ENCODE measurements around the gene CCDC149. TPM values are rescaled to one million over a fixed set of nuclear protein-coding genes. Genes with fewer than 3 reads are reported as not detected.
A peak's percentile ranks its signal among the peaks of the same experiment; 100 is the strongest.

The CCDC149 gene
- total RNA-seq, 4 donors from 2014 or later: 21.9 to 38.7 (median 34.0) TPM

DNA sequence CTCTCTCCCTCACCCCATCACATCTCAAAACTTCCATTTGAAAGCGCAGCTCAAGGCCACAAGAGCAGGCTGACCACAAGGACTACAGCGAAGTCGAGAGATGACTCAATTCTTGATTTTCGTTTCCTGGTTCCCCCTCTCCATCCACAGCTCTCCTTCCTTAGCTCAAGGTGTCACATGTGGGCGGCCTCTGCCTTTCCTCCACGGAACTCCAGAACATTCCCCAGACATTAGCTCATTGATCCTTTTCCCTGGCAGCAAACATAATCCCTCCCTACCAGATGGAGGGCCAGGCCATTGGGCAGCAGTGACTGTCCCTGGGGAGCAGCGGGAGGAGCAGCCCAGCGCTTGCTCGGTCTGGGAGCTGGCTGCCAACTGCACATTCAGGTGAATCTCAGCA is 56.3 kb downstream of the CCDC149 start:
- no peaks in the 10 kb centered on the region for H3K9me3 ChIP-seq
- TF ChIP-seq POLR2AphosphoS5 (IDR thresholded peaks at IDR 0.05) (peak; percentile 54), EP300 (IDR thresholded peaks at IDR 0.05) (no peak)
- WGBS, 2 donors (ENCODE audit: low coverage in 1 of 2): 77 to 94% methylated on average over 3 to 7 of the region's 9 CpGs

GRCh38 chr4:24855741-24856140 is 57.1 kb downstream of the CCDC149 start:
- H3K9me3 ChIP-seq: no peaks in the 10 kb centered on the region
- H3K4me3 ChIP-seq: no peak overlapping the region
- H3K36me3 ChIP-seq: no peaks in the 10 kb centered on the region
- H3K27me3 ChIP-seq: no peaks in the 10 kb centered on the region
- peak overlapping the region in 3 of 4 donors; percentile 72 to 78 (median 77) for H3K27ac ChIP-seq
- ATAC-seq: no peak
- TF ChIP-seq, protein P1, sequence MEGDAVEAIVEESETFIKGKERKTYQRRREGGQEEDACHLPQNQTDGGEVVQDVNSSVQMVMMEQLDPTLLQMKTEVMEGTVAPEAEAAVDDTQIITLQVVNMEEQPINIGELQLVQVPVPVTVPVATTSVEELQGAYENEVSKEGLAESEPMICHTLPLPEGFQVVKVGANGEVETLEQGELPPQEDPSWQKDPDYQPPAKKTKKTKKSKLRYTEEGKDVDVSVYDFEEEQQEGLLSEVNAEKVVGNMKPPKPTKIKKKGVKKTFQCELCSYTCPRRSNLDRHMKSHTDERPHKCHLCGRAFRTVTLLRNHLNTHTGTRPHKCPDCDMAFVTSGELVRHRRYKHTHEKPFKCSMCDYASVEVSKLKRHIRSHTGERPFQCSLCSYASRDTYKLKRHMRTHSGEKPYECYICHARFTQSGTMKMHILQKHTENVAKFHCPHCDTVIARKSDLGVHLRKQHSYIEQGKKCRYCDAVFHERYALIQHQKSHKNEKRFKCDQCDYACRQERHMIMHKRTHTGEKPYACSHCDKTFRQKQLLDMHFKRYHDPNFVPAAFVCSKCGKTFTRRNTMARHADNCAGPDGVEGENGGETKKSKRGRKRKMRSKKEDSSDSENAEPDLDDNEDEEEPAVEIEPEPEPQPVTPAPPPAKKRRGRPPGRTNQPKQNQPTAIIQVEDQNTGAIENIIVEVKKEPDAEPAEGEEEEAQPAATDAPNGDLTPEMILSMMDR (IDR thresholded peaks at IDR 0.05): no peak
- TF ChIP-seq POLR2A (IDR thresholded peaks at IDR 0.05): no peak
- TF ChIP-seq EP300 (IDR thresholded peaks at IDR 0.05): no peak
- no peak for TF ChIP-seq POLR2AphosphoS5 (IDR thresholded peaks at IDR 0.05)
- 80 to 87% methylated on average over 1 to 2 of the region's 2 CpGs for WGBS, 2 donors (ENCODE audit: low coverage in 1 of 2)
- peaks cover 28 to 78% (median 38%) of the 10 kb centered on the region in 3 donors for H3K4me1 ChIP-seq

More for the DNA sequence above, 56.3 kb downstream of the CCDC149 start:
- no peaks in the 10 kb centered on the region for H3K27me3 ChIP-seq
- no peak overlapping the region for H3K4me3 ChIP-seq
- peak overlapping the region; percentile 72 to 93 (median 78) for H3K27ac ChIP-seq
- H3K36me3 ChIP-seq: no peaks in the 10 kb centered on the region
- ATAC-seq: no peak
- H3K4me1 ChIP-seq: peaks cover 25 to 69% (median 30%) of the 10 kb centered on the region in 3 donors

DNA sequence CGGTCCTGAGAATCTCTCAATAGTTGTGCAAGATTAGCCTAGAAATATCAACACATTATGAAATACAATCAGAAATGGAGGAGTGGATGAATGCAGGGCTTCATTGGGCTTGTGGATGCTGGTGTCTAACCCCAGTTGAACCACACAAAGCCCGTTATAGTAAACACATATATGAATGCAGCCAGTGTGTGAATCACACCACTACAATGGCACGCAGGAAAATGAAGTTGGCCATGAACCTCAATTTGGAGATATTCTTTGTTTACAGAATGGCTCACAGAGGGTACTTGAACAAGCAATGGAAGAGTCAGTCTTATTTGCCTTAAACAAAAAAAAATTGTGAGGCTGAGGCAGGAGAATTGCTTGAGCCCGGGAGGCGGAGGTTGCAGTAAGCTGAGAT is 59.7 kb downstream of the CCDC149 start:
- Histone ChIP-seq H3K36me3 (no peaks in the 10 kb centered on the region), H3K4me1 (peaks cover 22 to 84% (median 34%) of the 10 kb centered on the region in 3 donors)
- WGBS, 2 donors (ENCODE audit: low coverage in 1 of 2): 69 to 72% methylated on average over 5 of the region's 5 CpGs

GRCh38 chr4:24850674-24851073 is 62.2 kb downstream of the CCDC149 start:
- 14 to 33% methylated on average over 1 of the region's 1 CpG for WGBS, 2 donors (ENCODE audit: low coverage in 1 of 2)
- Histone ChIP-seq H3K36me3 (peaks cover 0 to 11% of the 10 kb centered on the region in 2 donors), H3K27me3 (no peaks in the 10 kb centered on the region), H3K27ac (peak overlapping the region in 3 of 4 donors; percentile 57 to 75 (median 72)), H3K4me3 (no peak overlapping the region), H3K4me1 (peaks cover 14 to 59% (median 27%) of the 10 kb centered on the region in 3 donors), H3K9me3 (no peaks in the 10 kb centered on the region)
- peak; percentile 61 for ATAC-seq
- TF ChIP-seq, protein P1 (IDR thresholded peaks at IDR 0.05): no peak
- TF ChIP-seq POLR2A (IDR thresholded peaks at IDR 0.05) (no peak), POLR2AphosphoS5 (IDR thresholded peaks at IDR 0.05) (peak; percentile 72), EP300 (IDR thresholded peaks at IDR 0.05) (no peak)

More for the DNA sequence above, 59.7 kb downstream of the CCDC149 start:
- ATAC-seq: no peak
- Histone ChIP-seq H3K27ac (peak overlapping the region in 2 of 4 donors; percentile 47 to 72), H3K9me3 (no peaks in the 10 kb centered on the region), H3K27me3 (no peaks in the 10 kb centered on the region), H3K4me3 (no peak overlapping the region)
- TF ChIP-seq, protein P1 (IDR thresholded peaks at IDR 0.05): no peak
- TF ChIP-seq POLR2AphosphoS5 (IDR thresholded peaks at IDR 0.05): peak; percentile 28

GRCh38 chr4:24849756-24850155 is 63.1 kb downstream of the CCDC149 start:
- H3K27ac ChIP-seq: peak overlapping the region in 3 of 4 donors; percentile 38 to 72 (median 57)
- H3K36me3 ChIP-seq: peaks cover 0 to 13% of the 10 kb centered on the region in 2 donors
- H3K27me3 ChIP-seq: no peaks in the 10 kb centered on the region
- H3K9me3 ChIP-seq: no peaks in the 10 kb centered on the region
- no peak for ATAC-seq
- TF ChIP-seq POLR2A (IDR thresholded peaks at IDR 0.05) (no peak), POLR2AphosphoS5 (IDR thresholded peaks at IDR 0.05) (no peak), EP300 (IDR thresholded peaks at IDR 0.05) (no peak)
- TF ChIP-seq, protein P1 (IDR thresholded peaks at IDR 0.05): no peak
- H3K4me1 ChIP-seq: peaks cover 11 to 57% (median 27%) of the 10 kb centered on the region in 3 donors
- H3K4me3 ChIP-seq: no peak overlapping the region
- WGBS, 2 donors (ENCODE audit: low coverage in 1 of 2): 44 to 73% methylated on average over 2 of the region's 2 CpGs

Data from gastroesophageal sphincter (tissue), 4 donors.